Measurements from ENCODE around the gene KIF26B.

KIF26B gene

DNA sequence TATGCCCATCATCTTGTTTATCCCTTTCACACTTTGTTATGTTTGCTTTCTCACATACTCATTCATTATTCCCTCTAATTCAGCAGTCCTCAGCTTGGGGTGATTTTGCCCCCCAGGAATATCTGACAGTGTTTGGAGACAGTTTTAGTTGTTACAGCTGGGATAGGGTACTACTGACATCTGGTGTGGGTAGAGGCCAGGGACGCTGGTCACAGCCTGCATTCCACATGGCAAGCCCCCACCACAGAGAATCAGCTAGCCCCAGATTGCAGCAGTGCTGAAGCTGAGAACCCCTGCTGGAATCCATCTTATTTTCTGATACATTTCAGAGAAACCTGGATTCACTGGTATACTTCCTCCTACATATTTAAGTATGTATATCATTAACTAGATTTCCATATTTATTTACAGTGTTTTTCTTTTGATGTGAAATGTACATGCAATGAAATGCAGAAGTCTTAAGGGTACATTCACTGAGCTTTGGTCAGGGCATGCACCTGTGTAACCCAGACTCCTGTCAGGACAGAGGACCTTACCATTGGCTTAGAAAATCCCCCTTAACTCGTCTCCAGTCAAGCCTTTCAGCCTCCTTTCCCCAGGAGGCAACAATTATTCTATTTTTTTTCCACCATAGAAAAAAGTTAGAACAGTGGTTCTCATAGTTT lies 68.3 kb downstream of the KIF26B start:
- CTCF ChIA-PET = no interaction called here
- no peak for TF ChIP-seq CTCF (conservative IDR thresholded peaks at IDR 0.05; ENCODE audit: low read depth)

GRCh38 chr1:245225322-245226202 lies 70.8 kb downstream of the KIF26B start:
- ChIA-PET CTCF (interaction anchor here (0.5 kb wide), 1 partner anchor 20 kb away, joined by 3 read pairs; no protein-coding TSS in a partner anchor), POLR2A (ENCODE audit: low non-redundant PET) (no interaction called here)
- TF ChIP-seq CTCF (conservative IDR thresholded peaks at IDR 0.05; ENCODE audit: low read depth) = no peak
- H3K27ac ChIP-seq = no peak overlapping the region
- DNase-seq (ENCODE audit: low spot score) = no peak

More for the DNA sequence above, 68.3 kb downstream of the KIF26B start:
- no peak overlapping the region for H3K27ac ChIP-seq
- DNase-seq (ENCODE audit: low spot score) = no peak
- POLR2A ChIA-PET (ENCODE audit: low non-redundant PET) = no interaction called here

GRCh38 chr1:245226203-245226499 lies 71.4 kb downstream of the KIF26B start:
- DNase-seq (ENCODE audit: low spot score) = no peak
- CTCF ChIA-PET = interaction anchor here (0.5 kb wide), 1 partner anchor 19 kb away, joined by 3 read pairs; no protein-coding TSS in a partner anchor
- no peak overlapping the region for H3K27ac ChIP-seq
- POLR2A ChIA-PET (ENCODE audit: low non-redundant PET) = no interaction called here
- TF ChIP-seq CTCF (conservative IDR thresholded peaks at IDR 0.05; ENCODE audit: low read depth) = no peak

DNA sequence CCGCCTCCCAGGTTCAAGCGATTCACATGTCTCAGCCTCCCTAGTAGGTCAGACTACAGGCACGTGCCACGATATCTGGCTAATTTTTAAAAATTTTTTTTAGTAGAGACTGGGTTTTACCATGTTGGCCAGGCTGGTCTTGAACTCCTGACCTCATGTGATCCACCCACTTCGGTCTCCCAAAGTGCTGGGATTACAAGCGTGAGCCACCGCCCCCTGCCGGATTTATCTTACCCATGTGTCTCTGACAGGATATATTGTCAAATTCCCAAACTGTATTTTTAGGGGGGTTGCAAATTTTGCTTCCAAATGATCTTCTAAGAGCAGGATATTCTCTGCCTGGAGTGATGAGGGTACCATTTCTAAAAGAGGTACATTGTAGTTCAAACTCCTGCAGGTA lies 74.3 kb downstream of the KIF26B start:
- POLR2A ChIA-PET (ENCODE audit: low non-redundant PET) = no interaction called here
- no peak for DNase-seq (ENCODE audit: low spot score)
- TF ChIP-seq CTCF (conservative IDR thresholded peaks at IDR 0.05; ENCODE audit: low read depth) = no peak
- no peak overlapping the region for H3K27ac ChIP-seq
- CTCF ChIA-PET = no interaction called here

- H3K27ac ChIP-seq = no peak overlapping the region
- POLR2A ChIA-PET (ENCODE audit: low non-redundant PET) = no interaction called here
- CTCF ChIA-PET = no interaction called here
- no peak for TF ChIP-seq CTCF (conservative IDR thresholded peaks at IDR 0.05; ENCODE audit: low read depth)
- DNase-seq (ENCODE audit: low spot score) = no peak
Observed at GRCh38 chr1:245232931-245233330, 78.1 kb downstream of the KIF26B start.

DNA sequence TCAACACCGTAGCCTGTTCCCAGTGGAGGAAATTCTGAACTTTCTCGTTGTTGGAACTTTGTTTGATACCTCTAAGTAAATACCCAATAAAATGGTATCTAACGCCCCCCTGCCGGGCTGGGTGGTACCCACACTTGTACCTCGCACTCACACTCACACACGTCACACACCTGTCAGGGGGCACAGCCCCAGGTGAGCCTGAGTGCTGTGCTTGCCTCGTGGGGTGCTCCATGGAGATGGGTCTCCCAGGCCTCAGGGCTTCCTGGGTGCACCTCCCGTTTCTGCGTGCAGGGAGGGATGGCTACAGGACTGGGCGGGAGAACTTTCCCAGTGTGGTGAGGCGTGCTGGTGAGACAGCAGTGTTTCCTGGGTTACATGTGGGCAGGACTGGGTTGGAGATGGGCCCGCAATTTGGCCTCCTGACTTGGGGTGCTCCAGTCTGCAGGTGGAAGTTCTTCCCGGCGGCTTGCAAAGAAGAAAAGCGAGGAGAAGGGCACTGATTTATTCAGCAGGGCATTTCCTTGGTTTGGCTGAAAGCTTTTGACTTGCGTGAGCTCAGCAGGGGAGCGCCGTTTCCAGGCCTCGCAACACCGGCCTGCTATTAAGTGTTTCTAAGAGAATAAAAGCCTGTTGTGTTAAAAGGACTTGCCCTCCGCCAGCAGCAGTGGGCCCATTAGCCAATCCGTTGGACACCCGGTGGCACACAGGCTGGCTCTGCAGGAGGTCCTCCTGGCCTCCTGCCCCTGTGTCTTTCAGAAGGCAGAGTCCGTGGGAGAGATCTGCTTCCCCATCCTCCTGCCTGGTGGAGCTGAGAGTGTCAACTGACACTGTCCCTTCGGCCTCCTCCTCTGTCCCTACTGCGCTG lies 79.7 kb downstream of the KIF26B start:
- no peak for DNase-seq (ENCODE audit: low spot score)
- no peak overlapping the region for H3K27ac ChIP-seq
- POLR2A ChIA-PET (ENCODE audit: low non-redundant PET) = no interaction called here
- TF ChIP-seq CTCF (conservative IDR thresholded peaks at IDR 0.05; ENCODE audit: low read depth) = no peak
- CTCF ChIA-PET = no interaction called here
